VCaP (cell line): ENCODE data around the gene EXOSC2.

ENCODE experiments used
- H3K27ac ChIP-seq: fragments of 450-650 bp; 2 replicates; pipeline ENCODE4 v1.5.1; 2017
- TF ChIP-seq, protein P1 (sequence below): fragments of 450-650 bp; conservative IDR thresholded peaks from 2 replicates; pipeline ENCODE4 v1.5.1; 2017; ENCODE audit warnings: mild to moderate bottlenecking, moderate library complexity

The EXOSC2 gene

DNA sequence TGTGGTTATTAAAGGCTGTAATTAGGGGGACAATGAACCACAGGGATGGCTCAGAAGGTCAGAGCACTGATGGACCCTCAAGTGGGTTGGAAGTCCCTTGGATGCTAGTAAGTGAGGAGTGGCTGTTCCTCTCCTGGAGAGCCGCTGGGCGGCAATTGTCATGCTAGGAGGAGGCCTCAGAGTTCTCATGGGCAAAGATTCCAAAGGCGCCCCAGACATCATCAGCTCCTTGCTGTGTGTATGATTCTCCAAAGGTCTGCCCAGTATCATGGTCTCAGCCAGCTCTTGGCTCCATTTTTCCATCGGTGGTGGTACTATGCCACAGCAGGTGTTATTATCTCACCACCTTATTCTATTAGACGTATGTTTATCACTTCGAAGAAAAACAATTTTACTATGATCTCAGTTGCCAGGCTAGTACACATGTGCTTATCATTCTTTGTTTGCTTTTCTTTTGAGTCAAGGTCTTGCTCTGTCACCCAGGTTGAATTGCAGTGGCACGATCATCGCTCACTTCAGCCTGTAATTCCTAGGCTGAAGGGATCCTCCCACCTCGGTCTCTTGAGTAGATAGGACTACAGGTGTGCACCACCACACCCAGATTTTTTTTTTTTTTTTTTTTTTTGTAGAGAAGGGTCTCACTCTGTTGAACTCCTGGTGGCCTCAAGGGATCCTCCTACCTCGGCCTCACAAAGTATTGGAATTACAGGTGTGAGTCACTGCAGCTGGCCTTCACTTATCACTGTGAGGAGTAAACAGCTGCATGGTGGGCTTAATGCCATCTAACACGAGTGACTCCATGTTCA, 46.8 kb downstream of the EXOSC2 start:
- TF ChIP-seq, protein P1, sequence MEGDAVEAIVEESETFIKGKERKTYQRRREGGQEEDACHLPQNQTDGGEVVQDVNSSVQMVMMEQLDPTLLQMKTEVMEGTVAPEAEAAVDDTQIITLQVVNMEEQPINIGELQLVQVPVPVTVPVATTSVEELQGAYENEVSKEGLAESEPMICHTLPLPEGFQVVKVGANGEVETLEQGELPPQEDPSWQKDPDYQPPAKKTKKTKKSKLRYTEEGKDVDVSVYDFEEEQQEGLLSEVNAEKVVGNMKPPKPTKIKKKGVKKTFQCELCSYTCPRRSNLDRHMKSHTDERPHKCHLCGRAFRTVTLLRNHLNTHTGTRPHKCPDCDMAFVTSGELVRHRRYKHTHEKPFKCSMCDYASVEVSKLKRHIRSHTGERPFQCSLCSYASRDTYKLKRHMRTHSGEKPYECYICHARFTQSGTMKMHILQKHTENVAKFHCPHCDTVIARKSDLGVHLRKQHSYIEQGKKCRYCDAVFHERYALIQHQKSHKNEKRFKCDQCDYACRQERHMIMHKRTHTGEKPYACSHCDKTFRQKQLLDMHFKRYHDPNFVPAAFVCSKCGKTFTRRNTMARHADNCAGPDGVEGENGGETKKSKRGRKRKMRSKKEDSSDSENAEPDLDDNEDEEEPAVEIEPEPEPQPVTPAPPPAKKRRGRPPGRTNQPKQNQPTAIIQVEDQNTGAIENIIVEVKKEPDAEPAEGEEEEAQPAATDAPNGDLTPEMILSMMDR = no peak

DNA sequence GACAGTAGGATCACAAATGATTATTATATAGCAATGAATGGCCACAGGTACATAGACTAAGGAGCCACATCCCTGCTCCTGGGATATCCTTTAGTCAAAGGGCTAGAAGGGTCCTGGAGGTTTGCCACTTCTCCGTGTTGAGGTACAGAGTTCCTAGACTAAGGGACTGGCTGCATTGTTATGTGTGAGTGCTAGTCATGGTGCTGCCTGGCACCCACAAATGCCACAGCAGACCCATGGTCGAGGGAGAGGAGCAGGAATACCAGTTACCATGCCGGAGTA, 47.4 kb downstream of the EXOSC2 start:
- TF ChIP-seq, protein P1 = no peak
- H3K27ac ChIP-seq = no peak overlapping the region

More for the DNA sequence above, 46.8 kb downstream of the EXOSC2 start:
- no peak overlapping the region for H3K27ac ChIP-seq

DNA sequence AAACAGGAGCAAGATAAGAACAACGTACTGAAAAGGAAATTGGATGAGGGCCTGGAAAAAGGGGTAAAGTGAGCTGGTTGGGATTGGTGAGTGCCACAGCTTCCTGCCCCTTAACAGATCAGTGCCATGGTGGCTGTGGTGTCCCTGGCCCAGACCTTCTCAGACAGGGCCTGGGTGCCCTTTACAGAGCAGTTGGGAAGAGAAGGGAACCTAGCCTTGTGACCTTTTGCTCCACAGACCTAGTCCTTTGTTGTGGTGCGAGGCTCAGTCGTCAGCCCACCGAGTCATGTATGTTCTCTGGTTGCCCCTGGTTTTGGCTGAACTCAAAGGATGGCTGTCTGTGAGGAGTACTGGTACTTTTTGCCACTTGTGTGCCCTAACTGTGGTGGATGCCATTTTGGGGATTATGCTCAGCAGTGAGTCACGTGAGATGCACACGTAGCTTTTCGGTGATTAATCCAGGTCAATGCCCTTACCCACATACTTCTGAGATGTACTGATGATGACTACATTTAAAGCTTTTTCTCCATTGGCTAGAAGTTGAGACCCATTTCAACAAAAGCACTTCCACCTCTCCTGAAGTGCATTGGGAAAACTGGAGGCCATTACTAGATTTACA, 48.4 kb downstream of the EXOSC2 start:
- H3K27ac ChIP-seq = no peak overlapping the region
- TF ChIP-seq, protein P1 = no peak

DNA sequence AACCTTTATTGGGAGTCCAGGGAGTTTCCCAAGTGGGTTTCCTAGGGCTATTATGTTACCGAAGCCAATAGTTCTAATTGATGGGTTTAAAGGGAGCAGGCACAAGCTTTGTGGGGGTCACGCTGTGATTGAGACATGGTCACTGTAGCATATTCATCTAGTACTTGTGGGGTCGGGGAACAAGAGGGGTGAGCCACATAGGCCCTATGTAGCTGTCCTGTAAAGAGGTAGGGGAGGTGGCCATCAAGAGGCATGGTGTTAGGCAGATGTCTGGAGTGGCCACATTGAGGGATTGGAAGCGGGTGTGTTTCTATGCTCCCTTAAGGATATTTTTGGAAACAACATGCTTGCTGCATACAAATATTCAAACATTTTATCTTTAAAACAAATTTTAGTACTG, 50.1 kb downstream of the EXOSC2 start:
- no peak overlapping the region for H3K27ac ChIP-seq
- TF ChIP-seq, protein P1 = no peak

DNA sequence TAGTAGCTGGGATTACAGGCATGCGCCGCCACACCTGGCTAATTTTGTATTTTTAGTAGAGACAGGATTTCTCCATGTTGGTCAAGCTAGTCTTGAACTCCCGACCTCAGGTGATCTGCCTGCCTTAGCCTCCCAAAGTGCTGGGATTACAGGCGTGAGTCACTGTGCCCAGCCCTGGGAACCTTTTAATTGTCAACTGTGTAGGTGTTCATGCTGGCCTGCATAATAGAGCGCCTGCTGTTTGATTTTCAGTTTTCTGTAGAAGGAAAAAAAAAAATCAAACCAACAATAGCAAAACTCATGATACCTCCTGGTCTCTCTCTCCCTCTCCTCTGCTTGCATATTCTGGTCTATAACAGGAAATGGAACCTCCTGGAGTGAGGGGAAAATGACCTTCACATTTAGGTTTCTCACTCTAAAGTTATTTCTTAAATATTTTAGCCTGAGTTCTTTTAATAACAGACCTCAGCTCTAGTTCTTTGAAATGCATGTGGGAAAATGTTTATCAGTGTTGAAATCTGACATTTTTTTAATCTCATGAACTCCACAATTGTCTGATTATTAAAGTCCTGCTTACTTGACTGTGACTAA, 51.7 kb downstream of the EXOSC2 start:
- H3K27ac ChIP-seq = peak overlapping the region; percentile 25
- TF ChIP-seq, protein P1 = no peak

DNA sequence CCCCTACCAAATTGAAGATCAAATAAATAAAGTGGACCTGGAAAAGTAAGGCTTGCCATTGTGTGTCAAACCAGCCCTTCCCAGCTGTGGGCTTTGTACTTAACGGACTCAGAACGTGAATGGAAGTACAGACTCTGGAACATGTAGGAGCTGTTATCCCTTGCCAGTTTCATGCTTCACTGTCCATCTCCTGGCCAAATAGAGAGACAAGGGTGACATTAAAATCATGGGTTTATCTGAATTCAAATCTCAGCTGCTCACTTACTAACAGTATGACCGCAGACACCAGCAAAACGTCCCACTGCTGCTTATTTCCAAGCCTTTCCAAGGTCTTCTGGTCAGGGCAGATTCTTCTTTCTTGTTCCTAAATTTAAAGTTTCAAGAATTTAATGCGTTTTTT, 52.2 kb downstream of the EXOSC2 start:
- peak overlapping the region; percentile 25 for H3K27ac ChIP-seq
- TF ChIP-seq, protein P1 = no peak

DNA sequence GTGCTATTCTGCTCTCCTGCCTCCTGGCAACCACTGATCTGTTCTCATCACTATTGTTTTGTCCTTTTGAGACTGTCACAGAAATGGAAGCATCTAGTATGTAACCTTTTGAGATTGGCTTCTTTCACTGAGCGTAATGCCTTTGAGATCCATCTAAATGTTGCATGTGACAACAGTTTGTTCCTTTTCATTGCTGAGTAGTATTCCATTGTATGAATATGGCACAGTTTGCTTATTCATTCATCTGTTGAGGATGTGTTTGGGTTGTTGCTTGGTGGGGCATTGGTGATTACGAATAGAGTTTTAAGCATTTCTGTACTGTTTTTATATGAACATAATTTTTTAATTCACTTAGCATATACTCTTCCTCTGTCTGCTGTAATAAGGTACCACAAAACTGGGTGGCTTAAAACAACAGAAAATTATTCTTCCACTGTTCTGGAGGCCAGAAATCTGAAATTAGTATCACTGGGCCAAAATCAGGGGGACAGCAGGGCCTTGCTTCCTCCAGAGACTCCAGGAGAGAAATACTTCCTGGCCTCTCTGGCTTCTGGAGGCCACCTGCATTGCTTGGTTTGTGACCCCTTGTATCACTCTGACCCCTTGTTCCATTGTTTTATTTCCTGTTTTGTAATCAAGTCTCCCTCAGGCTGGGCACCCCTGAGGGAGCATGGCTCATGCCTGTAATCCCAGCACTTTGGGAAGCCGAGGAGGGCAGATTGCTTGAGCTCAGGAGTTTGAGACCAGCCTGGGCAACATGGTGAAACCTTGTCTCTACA, 53.0 kb downstream of the EXOSC2 start:
- no peak overlapping the region for H3K27ac ChIP-seq
- TF ChIP-seq, protein P1 = no peak
